B cell (primary cell): ENCODE data around the gene KIF26B. TPM values are rescaled to one million over a fixed set of nuclear protein-coding genes. Genes with fewer than 3 reads are reported as not detected.
"Not testable (repeated sequence)": the region's sequence is repeated elsewhere in the genome, so short reads cannot be mapped to it uniquely, and the experiment has no call there.

Experiments used
- ATAC-seq: fragments of 200-7000 bp; cut with Tn5 transposase; one replicate; pipeline ENCODE4 v1.10.0; 2021; ENCODE audit warnings: low read depth, mild to moderate bottlenecking, moderate number of reproducible peaks, moderate library complexity
- CTCF ChIA-PET: fragments of 350-600 bp; sonication (Branson Sonifier 250); formaldehyde crosslinking; loops from one replicate; lab custom pipeline; 2021; ENCODE audit warnings: antibody characterized with exemption, inconsistent platforms; lab: Charles Lee
- POLR2A ChIA-PET: fragments of 350-600 bp; sonication (Branson Sonifier 250); formaldehyde crosslinking; loops from one replicate; lab custom pipeline; 2021; ENCODE audit warnings: antibody characterized with exemption; lab: Charles Lee
- DNase-seq: peaks from one replicate; pipeline ENCODE4 v3.0.0; 2013
- H2AFZ ChIP-seq: 2 replicates; pipeline ENCODE4 v1.6.1; 2012; ENCODE audit warnings: mild to moderate bottlenecking, low read depth, low read length; ENCODE audit not compliant: insufficient read depth, poor library complexity, severe bottlenecking
- H3K27ac ChIP-seq, 2 donors: 1 replicate in 1 of 2; 2 replicates in 1 of 2; pipeline ENCODE4 v1.5.1; 2012 to 2013; ENCODE audit warnings: low read length in 2 of 2, mild to moderate bottlenecking in 2 of 2, moderate library complexity in 1 of 2
- H3K27me3 ChIP-seq, 4 experiments: fragments of 200-600 bp in 1 of 4; sonication (generic) in 1 of 4; replicated peaks in 1 of 4; 1 replicate in 2 of 4; 2 replicates in 2 of 4; pipeline versions ENCODE4 v1.6.1 to v1.7.0; 2013 to 2016; ENCODE audit warnings: low read length in 3 of 4, mild to moderate bottlenecking in 2 of 4, mixed read lengths in 1 of 4, moderate library complexity in 1 of 4; ENCODE audit not compliant: insufficient read depth in 4 of 4, control insufficient read depth in 3 of 4; ENCODE audit errors: control extremely low read depth in 1 of 4
- H3K36me3 ChIP-seq, 2 experiments: replicated peaks in 1 of 2; 1 replicate in 1 of 2; 2 replicates in 1 of 2; pipeline versions ENCODE4 v1.6.1 to v1.7.1; 2013; ENCODE audit warnings: low read length in 1 of 2; ENCODE audit not compliant: insufficient read depth in 2 of 2, control insufficient read depth in 1 of 2; ENCODE audit errors: control extremely low read depth in 1 of 2, extremely low read depth in 1 of 2
- H3K4me1 ChIP-seq, 2 donors: fragments of 200-600 bp in 1 of 2; sonication (generic) in 1 of 2; 1 replicate in 1 of 2; 2 replicates in 1 of 2; pipeline versions ENCODE4 v1.5.1 to v1.6.1; 2013 to 2017; ENCODE audit warnings: low read length in 2 of 2; ENCODE audit not compliant: control insufficient read depth in 2 of 2, insufficient read depth in 2 of 2
- H3K4me2 ChIP-seq: replicated peaks from 2 replicates; pipeline ENCODE3; 2012; ENCODE audit warnings: mild to moderate bottlenecking, low read depth, low read length; ENCODE audit not compliant: poor library complexity, severe bottlenecking
- H3K4me3 ChIP-seq, 5 experiments: fragments of 200-600 bp in 1 of 5; sonication (generic) in 1 of 5; 1 replicate in 3 of 5; 2 replicates in 2 of 5; pipeline versions ENCODE4 v1.5.1 to v1.7.0; 2011 to 2016; ENCODE audit warnings: low read length in 4 of 5, mild to moderate bottlenecking in 4 of 5, low read depth in 2 of 5, control low read depth in 1 of 5, moderate library complexity in 1 of 5; ENCODE audit not compliant: insufficient read depth in 1 of 5; ENCODE audit errors: control extremely low read depth in 1 of 5, extremely low read depth in 1 of 5
- H3K79me2 ChIP-seq: fragments of 200-600 bp; sonication (generic); one replicate; pipeline ENCODE4 v1.6.0; 2016; ENCODE audit warnings: low read length; ENCODE audit not compliant: control insufficient read depth, insufficient read depth
- H3K9ac ChIP-seq: fragments of 200-600 bp; sonication (generic); 2 replicates; pipeline ENCODE4 v1.6.1; 2017; ENCODE audit warnings: mild to moderate bottlenecking, low read length, moderate library complexity
- H3K9me3 ChIP-seq, 3 donors: one replicate each; pipeline versions ENCODE4 v1.6.1 to v1.7.1; 2013; ENCODE audit warnings: low read length in 2 of 3; ENCODE audit not compliant: control insufficient read depth in 2 of 3, insufficient read depth in 1 of 3; ENCODE audit errors: control extremely low read depth in 1 of 3
- H4K20me1 ChIP-seq: 2 replicates; pipeline ENCODE4 v1.6.0; 2012; ENCODE audit warnings: mild to moderate bottlenecking, low read length; ENCODE audit not compliant: insufficient read depth, control insufficient read depth, poor library complexity, severe bottlenecking
- H3K27ac Mint-ChIP-seq: one replicate; pipeline ENCODE4 v1.8.0; 2021; ENCODE audit warnings: mixed read lengths
- H3K27me3 Mint-ChIP-seq: one replicate; pipeline ENCODE4 v1.8.0; 2021; ENCODE audit warnings: mixed read lengths
- H3K4me1 Mint-ChIP-seq: one replicate; pipeline ENCODE4 v1.8.0; 2021; ENCODE audit warnings: mixed read lengths
- H3K4me3 Mint-ChIP-seq: one replicate; pipeline ENCODE4 v1.8.0; 2021; ENCODE audit warnings: mixed read lengths
- H3K9me3 Mint-ChIP-seq: one replicate; pipeline ENCODE4 v1.8.0; 2022; ENCODE audit warnings: mixed read lengths; ENCODE audit not compliant: insufficient read depth
- CTCF ChIP-seq: fragments of 200-600 bp; IDR thresholded peaks from one replicate; pipeline ENCODE4 v1.8.0; 2022; ENCODE audit warnings: antibody characterized with exemption, mild to moderate bottlenecking
- EZH2 ChIP-seq: IDR thresholded peaks from 2 replicates; pipeline ENCODE4 v1.6.1; 2012; ENCODE audit warnings: borderline replicate concordance, low read depth, mild to moderate bottlenecking, moderate library complexity, low read length; ENCODE audit not compliant: insufficient read depth, poor library complexity, severe bottlenecking
- WGBS: methylation state at CpG from one replicate; pipeline ENCODE4 v1.1.5; 2013; ENCODE audit warnings: missing lambda C conversion rate; ENCODE audit not compliant: insufficient coverage; 5-methylcytosine and 5-hydroxymethylcytosine counted together
- intact Hi-C: fragments of 100-400 bp; cut with micrococcal nuclease; formaldehyde crosslinking; loops from one replicate; pipeline ENCODE4 v1.10.0; 2022
- polyA plus RNA-seq: library from polyadenylated mRNA; depleted of rRNA; stranded (reverse); fragments of >200 nt; gene quantifications from 2 replicates; pipeline ENCODE4 v1.2.3, GENCODE V29; 2012
- total RNA-seq, 2 donors: library from RNA; stranded (reverse); fragments of 120-200 nt in 1 of 2; gene quantifications; 1 replicate in 1 of 2; 2 replicates in 1 of 2; pipeline versions ENCODE4 v1.2.3 to v1.2.4, GENCODE V29; 2013 to 2022

KIF26B gene
- total and polyA plus RNA-seq, 2 donors (not counting 1 experiment from before 2014, with no cell fraction given): 0.62 TPM; not detected in 1

GRCh38 chr1:245353915-245354775, 199.4 kb downstream of the KIF26B start:
- no peak overlapping the region for H3K27ac ChIP-seq
- Mint-ChIP-seq H3K9me3 (no peaks in the 10 kb centered on the region), H3K4me3 (no peak overlapping the region), H3K27me3 (peaks cover 5% of the 10 kb centered on the region), H3K27ac (no peak overlapping the region), H3K4me1 (no peaks in the 10 kb centered on the region)
- no peak for TF ChIP-seq EZH2
- no peak for TF ChIP-seq CTCF
- ATAC-seq (no peak), DNase-seq (no peak)
- H3K36me3 ChIP-seq: no peaks in the 10 kb centered on the region
- WGBS: 94% methylated on average over 15 of the region's 19 CpGs
- H3K4me3 ChIP-seq: no peak overlapping the region
- no peaks in the 10 kb centered on the region for H3K79me2 ChIP-seq
- intact Hi-C loops: no loop called here
- H2AFZ ChIP-seq: no peak overlapping the region
- H3K9ac ChIP-seq: no peak overlapping the region
- H3K9me3 ChIP-seq: no peaks in the 10 kb centered on the region
- H3K4me1 ChIP-seq: no peaks in the 10 kb centered on the region
- no peaks in the 10 kb centered on the region for H3K27me3 ChIP-seq
- no peaks in the 10 kb centered on the region for H4K20me1 ChIP-seq
- ChIA-PET CTCF (no interaction called here), POLR2A (no interaction called here)
- H3K4me2 ChIP-seq: no peak overlapping the region

GRCh38 chr1:245355851-245356630, 201.3 kb downstream of the KIF26B start:
- H3K27me3 ChIP-seq, H3K4me3 ChIP-seq, DNase-seq, ATAC-seq, H3K9ac ChIP-seq, H3K79me2 ChIP-seq, CTCF ChIA-PET, H3K9me3 Mint-ChIP-seq, H3K9me3 ChIP-seq, H3K4me3 Mint-ChIP-seq, H3K36me3 ChIP-seq, H3K4me1 Mint-ChIP-seq, H3K27ac ChIP-seq, H3K27me3 Mint-ChIP-seq, H3K4me1 ChIP-seq, H3K4me2 ChIP-seq, H2AFZ ChIP-seq, POLR2A ChIA-PET, H4K20me1 ChIP-seq, H3K27ac Mint-ChIP-seq, intact Hi-C loops: not testable (repeated sequence)
- 96% methylated on average over 7 of the region's 14 CpGs for WGBS
